DOHH2 (cell line): ENCODE measurements around the gene CRYBG1.
A peak's percentile ranks its signal among the peaks of the same experiment; 100 is the strongest.

Experiments
- H3F3A ChIP-seq: fragments of 200-600 bp; sonication (generic), shearing (Covaris generic); 2 replicates; pipeline ENCODE4 v1.6.0; 2016; ENCODE audit warnings: antibody characterized with exemption, mild to moderate bottlenecking; ENCODE audit not compliant: control insufficient read depth, insufficient read depth
- H3K27ac ChIP-seq: fragments of 200-600 bp; sonication (generic); 2 replicates; pipeline ENCODE4 v1.5.1; 2014; ENCODE audit warnings: low read depth, mild to moderate bottlenecking, low read length, moderate library complexity
- H3K27me3 ChIP-seq: fragments of 200-600 bp; sonication (generic); 2 replicates; pipeline ENCODE4 v1.6.1; 2014; ENCODE audit warnings: mild to moderate bottlenecking, low read length, mixed read lengths; ENCODE audit not compliant: control insufficient read depth
- H3K36me3 ChIP-seq: fragments of 200-600 bp; sonication (generic); 2 replicates; pipeline ENCODE4 v1.6.1; 2014; ENCODE audit warnings: mild to moderate bottlenecking, low read length, moderate library complexity, mixed read lengths; ENCODE audit not compliant: control insufficient read depth
- H3K4me1 ChIP-seq: fragments of 200-600 bp; sonication (generic); 2 replicates; pipeline ENCODE4 v1.6.1; 2014; ENCODE audit warnings: mild to moderate bottlenecking, low read length, mixed read lengths; ENCODE audit not compliant: control insufficient read depth
- H3K4me2 ChIP-seq: fragments of 200-600 bp; sonication (generic); 2 replicates; pipeline ENCODE4 v1.6.0; 2014; ENCODE audit warnings: mild to moderate bottlenecking, low read length, moderate library complexity
- H3K4me3 ChIP-seq: fragments of 200-600 bp; sonication (generic); 2 replicates; pipeline ENCODE4 v1.5.1; 2014; ENCODE audit warnings: mild to moderate bottlenecking, low read length, mixed read lengths
- H3K79me2 ChIP-seq: fragments of 200-600 bp; sonication (generic); 2 replicates; pipeline ENCODE4 v1.6.1; 2014; ENCODE audit warnings: mild to moderate bottlenecking, low read length, mixed read lengths; ENCODE audit not compliant: control insufficient read depth
- H3K9me2 ChIP-seq: fragments of 200-600 bp; sonication (generic); replicated peaks from 2 replicates; pipeline ENCODE4 v1.6.1; 2014; ENCODE audit warnings: mild to moderate bottlenecking, low read length, mixed read lengths; ENCODE audit not compliant: control insufficient read depth
- H3K9me3 ChIP-seq: fragments of 200-600 bp; sonication (generic); 2 replicates; pipeline ENCODE4 v1.6.1; 2014; ENCODE audit warnings: antibody characterized with exemption, low read length, mixed read lengths; ENCODE audit not compliant: control insufficient read depth, insufficient read depth
- H4K20me1 ChIP-seq: fragments of 200-600 bp; sonication (generic); 2 replicates; pipeline ENCODE4 v1.6.0; 2014; ENCODE audit warnings: low read depth, mild to moderate bottlenecking, antibody characterized with exemption, low read length, moderate library complexity; ENCODE audit not compliant: control insufficient read depth, insufficient read depth
- EZH2phosphoT487 ChIP-seq: fragments of 200-600 bp; sonication (generic); IDR thresholded peaks from 2 replicates; pipeline ENCODE4 v1.6.1; 2017; ENCODE audit warnings: borderline replicate concordance, mild to moderate bottlenecking, antibody characterized with exemption, low read length, moderate library complexity, mixed read lengths
- TF ChIP-seq, protein P1 (sequence below): fragments of 200-600 bp; sonication (generic); IDR thresholded peaks from one replicate; pipeline ENCODE4 v1.5.1; 2014; ENCODE audit warnings: antibody characterized with exemption, mild to moderate bottlenecking, low read depth, low read length; ENCODE audit not compliant: poor library complexity, severe bottlenecking

CRYBG1 gene

DNA sequence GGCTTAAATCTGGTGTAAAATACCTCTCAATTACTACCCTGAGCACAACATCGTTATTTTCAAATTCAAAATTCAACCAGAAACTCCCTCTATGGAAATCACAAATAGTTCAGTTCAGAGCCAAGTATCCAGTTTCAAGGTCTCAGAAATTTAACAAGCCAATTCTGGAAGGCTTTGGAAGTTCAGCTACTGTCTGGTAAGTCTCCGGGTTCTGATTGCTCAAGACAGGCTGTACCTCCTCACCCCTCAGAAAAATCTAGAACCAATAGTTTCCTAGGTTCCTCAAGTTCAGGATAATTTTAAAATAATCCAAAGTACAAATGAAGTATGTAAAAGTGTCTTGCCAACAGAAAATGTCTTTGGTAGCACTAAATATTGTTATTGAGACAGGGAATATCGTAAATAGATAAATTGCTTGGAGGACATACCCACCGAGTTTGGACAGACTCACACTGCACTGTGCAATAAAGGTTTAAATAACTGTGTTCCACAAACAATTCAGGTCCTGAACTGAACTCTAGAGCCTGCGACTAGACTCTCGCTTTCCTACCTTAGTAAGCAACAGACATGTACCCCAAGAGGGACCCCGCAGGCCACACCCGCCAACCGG lies 35.7 kb upstream of the CRYBG1 start:
- TF ChIP-seq, protein P1, sequence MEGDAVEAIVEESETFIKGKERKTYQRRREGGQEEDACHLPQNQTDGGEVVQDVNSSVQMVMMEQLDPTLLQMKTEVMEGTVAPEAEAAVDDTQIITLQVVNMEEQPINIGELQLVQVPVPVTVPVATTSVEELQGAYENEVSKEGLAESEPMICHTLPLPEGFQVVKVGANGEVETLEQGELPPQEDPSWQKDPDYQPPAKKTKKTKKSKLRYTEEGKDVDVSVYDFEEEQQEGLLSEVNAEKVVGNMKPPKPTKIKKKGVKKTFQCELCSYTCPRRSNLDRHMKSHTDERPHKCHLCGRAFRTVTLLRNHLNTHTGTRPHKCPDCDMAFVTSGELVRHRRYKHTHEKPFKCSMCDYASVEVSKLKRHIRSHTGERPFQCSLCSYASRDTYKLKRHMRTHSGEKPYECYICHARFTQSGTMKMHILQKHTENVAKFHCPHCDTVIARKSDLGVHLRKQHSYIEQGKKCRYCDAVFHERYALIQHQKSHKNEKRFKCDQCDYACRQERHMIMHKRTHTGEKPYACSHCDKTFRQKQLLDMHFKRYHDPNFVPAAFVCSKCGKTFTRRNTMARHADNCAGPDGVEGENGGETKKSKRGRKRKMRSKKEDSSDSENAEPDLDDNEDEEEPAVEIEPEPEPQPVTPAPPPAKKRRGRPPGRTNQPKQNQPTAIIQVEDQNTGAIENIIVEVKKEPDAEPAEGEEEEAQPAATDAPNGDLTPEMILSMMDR: no peak
- TF ChIP-seq EZH2phosphoT487: no peak
- no peaks in the 10 kb centered on the region for H3K9me2 ChIP-seq
- H3F3A ChIP-seq: no peaks in the 10 kb centered on the region
- no peaks in the 10 kb centered on the region for H3K9me3 ChIP-seq
- peaks cover 6% of the 10 kb centered on the region; the same call in 1 of the 2 replicates for H3K27me3 ChIP-seq
- peaks cover 22% of the 10 kb centered on the region for H3K4me1 ChIP-seq
- peak overlapping the region; percentile 56 for H3K4me2 ChIP-seq
- H4K20me1 ChIP-seq: no peaks in the 10 kb centered on the region
- peaks cover 57% of the 10 kb centered on the region for H3K79me2 ChIP-seq
- peak overlapping the region; percentile 71 for H3K27ac ChIP-seq
- peak overlapping the region; percentile 93 for H3K4me3 ChIP-seq
- H3K36me3 ChIP-seq: no peaks in the 10 kb centered on the region; the same call in 1 of the 2 replicates

- Histone ChIP-seq H3K27me3 (peaks cover 13% of the 10 kb centered on the region), H3K27ac (peak within 1 kb of the TSS; percentile 71), H3F3A (no peaks in the 10 kb centered on the region), H3K36me3 (no peaks in the 10 kb centered on the region; the same call in 1 of the 2 replicates), H3K9me3 (no peaks in the 10 kb centered on the region), H3K4me3 (peak within 1 kb of the TSS; percentile 93), H3K4me2 (peak within 1 kb of the TSS; percentile 56), H3K4me1 (peaks cover 19% of the 10 kb centered on the region), H3K79me2 (peaks cover 49% of the 10 kb centered on the region), H4K20me1 (no peaks in the 10 kb centered on the region), H3K9me2 (no peaks in the 10 kb centered on the region)
- TF ChIP-seq EZH2phosphoT487: no peak
- TF ChIP-seq, protein P1: no peak
Observed at GRCh38 chr6:106325336-106326178, 35.0 kb upstream of the CRYBG1 start, which contains the start of gene ATG5. Gene ATG5, minus strand, starts transcription at chr6:106325760. Its CDS starts 9,552 bp downstream, at chr6:106316208.

GRCh38 chr6:106334646-106335448 lies 25.7 kb upstream of the CRYBG1 start:
- Histone ChIP-seq H3K9me2 (no peaks in the 10 kb centered on the region), H3K4me3 (no peak overlapping the region), H3K4me1 (peaks cover 5% of the 10 kb centered on the region), H3K9me3 (no peaks in the 10 kb centered on the region), H3F3A (no peaks in the 10 kb centered on the region), H3K36me3 (no peaks in the 10 kb centered on the region), H4K20me1 (no peaks in the 10 kb centered on the region), H3K79me2 (no peaks in the 10 kb centered on the region), H3K27ac (no peak overlapping the region), H3K27me3 (peaks cover 20% of the 10 kb centered on the region), H3K4me2 (no peak overlapping the region)
- TF ChIP-seq, protein P1: peak; percentile 57
- no peak for TF ChIP-seq EZH2phosphoT487
